Memory B cell (primary cell): ENCODE measurements around the gene RAB5A.
"Not testable (repeated sequence)": the region's sequence is repeated elsewhere in the genome, so short reads cannot be mapped to it uniquely, and the experiment has no call there.

Source experiments
- ATAC-seq: fragments of 150-1000 bp; cut with Tn5 transposase; 2 replicates; pipeline ENCODE4 v1.10.0; 2021; ENCODE audit warnings: low read depth, mild to moderate bottlenecking, moderate library complexity
- DNase-seq, 2 donors: peaks; one replicate each; pipeline ENCODE4 v3.0.0; 2022; ENCODE audit warnings: low spot score in 2 of 2
- H3K27ac Mint-ChIP-seq: one replicate; pipeline ENCODE4 v1.8.0; 2022; ENCODE audit warnings: mild to moderate bottlenecking, moderate library complexity, mixed read lengths
- H3K27me3 Mint-ChIP-seq: one replicate; pipeline ENCODE4 v1.8.0; 2022; ENCODE audit warnings: mixed read lengths
- H3K36me3 Mint-ChIP-seq: one replicate; pipeline ENCODE4 v1.8.0; 2022; ENCODE audit warnings: mild to moderate bottlenecking, mixed read lengths
- H3K4me1 Mint-ChIP-seq: one replicate; pipeline ENCODE4 v1.8.0; 2022; ENCODE audit warnings: mixed read lengths
- H3K4me3 Mint-ChIP-seq: one replicate; pipeline ENCODE4 v1.8.0; 2022; ENCODE audit warnings: mild to moderate bottlenecking, moderate library complexity, mixed read lengths
- H3K9me3 Mint-ChIP-seq: one replicate; pipeline ENCODE4 v1.8.0; 2022; ENCODE audit warnings: mixed read lengths

RAB5A gene, protein sequence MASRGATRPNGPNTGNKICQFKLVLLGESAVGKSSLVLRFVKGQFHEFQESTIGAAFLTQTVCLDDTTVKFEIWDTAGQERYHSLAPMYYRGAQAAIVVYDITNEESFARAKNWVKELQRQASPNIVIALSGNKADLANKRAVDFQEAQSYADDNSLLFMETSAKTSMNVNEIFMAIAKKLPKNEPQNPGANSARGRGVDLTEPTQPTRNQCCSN

DNA sequence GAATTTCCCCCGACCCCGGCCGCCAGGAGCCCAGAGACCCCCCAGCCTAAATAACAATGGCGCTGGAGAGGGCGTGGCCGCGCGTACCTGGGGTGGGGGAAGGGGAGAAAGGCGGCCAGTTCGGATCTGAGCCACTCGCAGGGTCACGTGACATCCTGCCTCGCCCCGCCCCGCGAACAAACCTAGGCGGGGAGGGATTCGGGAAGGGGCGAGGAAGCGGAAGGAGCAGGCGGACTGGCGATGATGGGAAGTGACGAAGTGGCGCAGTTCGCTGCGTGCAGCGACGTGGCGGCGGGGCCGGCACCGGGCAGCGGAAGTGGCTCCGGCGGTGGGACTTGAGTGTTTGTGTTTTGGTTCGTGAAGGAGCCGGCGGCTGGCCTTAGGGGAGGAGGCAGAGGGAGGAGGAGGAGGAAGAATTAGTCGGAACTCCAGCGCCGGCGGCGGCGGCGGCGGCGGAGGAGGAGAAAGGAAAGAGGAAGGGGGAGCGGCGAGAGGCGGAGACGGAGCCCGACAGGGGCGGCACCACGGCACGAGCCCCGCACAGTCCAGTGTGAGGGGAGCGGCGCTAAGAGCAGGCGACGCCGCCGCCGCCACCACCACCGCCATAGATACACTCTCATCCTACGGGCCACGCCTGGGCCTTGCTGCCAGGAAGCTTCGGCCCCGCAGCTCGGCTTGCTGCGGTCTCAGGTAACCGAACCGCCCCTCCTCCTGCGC lies at the start of gene RAB5A:
Gene RAB5A (plus strand): TSS at position 266 of the 717 bp plus-strand sequence. CDS start 3,802 bp downstream, outside the sequence.
- ATAC-seq (peak; percentile 80), DNase-seq (peak; percentile 90 to 94)
- H3K9me3 Mint-ChIP-seq, result peaks cover 1% of the 10 kb centered on the region
- peaks cover 7% of the 10 kb centered on the region for H3K36me3 Mint-ChIP-seq
- H3K4me3 Mint-ChIP-seq, result peak within 1 kb of the TSS; percentile 99
- H3K27me3 Mint-ChIP-seq, result no peaks in the 10 kb centered on the region
- H3K27ac Mint-ChIP-seq, result peak within 1 kb of the TSS; percentile 97
- peaks cover 20% of the 10 kb centered on the region for H3K4me1 Mint-ChIP-seq

DNA sequence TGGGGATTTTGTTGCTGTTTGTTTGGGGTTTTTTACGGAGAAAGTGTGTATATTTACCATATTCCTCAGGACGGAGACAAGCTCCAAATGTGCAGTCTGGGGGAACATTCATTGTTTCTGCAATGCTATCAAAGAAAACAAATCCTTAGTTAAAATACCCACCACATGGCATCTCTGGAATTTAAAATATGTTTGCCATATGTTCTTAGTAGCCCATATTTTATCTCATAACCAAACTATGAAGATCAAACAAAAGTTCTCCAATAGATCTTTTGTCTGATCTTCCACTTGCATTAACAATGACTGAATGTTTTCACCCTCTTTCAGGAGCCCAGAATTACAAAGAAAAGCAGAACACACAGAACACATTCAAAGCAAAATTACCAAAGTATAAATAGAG lies 48.2 kb upstream of the RAB5A start:
- Mint-ChIP-seq H3K9me3 (no peaks in the 10 kb centered on the region), H3K4me3 (no peak overlapping the region), H3K36me3 (no peaks in the 10 kb centered on the region), H3K4me1 (peaks cover 2% of the 10 kb centered on the region), H3K27me3 (no peaks in the 10 kb centered on the region), H3K27ac (no peak overlapping the region)
- no peak for DNase-seq
- ATAC-seq, result no peak

DNA sequence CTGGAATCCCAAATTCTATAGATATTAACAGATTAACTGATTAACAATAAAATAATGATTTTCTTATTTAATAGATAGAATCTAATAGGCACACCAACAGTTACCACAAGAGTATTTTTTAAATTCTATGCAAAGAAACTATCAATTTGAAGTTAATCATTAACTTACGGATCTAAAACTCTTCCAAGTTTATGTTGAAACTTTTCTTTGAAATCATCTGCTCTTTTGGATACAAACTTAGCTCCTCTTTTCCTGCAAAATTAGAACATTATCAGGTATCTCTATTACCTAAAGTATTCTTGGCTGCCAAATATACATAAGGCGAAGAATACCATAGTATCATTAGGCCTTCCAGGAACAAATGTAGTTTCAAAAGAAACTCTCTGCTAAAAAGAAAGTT lies 47.6 kb upstream of the RAB5A start:
- DNase-seq (no peak), ATAC-seq (no peak)
- Mint-ChIP-seq H3K27ac (no peak overlapping the region), H3K4me1 (peaks cover 2% of the 10 kb centered on the region), H3K9me3 (no peaks in the 10 kb centered on the region), H3K4me3 (no peak overlapping the region), H3K27me3 (no peaks in the 10 kb centered on the region), H3K36me3 (no peaks in the 10 kb centered on the region)

DNA sequence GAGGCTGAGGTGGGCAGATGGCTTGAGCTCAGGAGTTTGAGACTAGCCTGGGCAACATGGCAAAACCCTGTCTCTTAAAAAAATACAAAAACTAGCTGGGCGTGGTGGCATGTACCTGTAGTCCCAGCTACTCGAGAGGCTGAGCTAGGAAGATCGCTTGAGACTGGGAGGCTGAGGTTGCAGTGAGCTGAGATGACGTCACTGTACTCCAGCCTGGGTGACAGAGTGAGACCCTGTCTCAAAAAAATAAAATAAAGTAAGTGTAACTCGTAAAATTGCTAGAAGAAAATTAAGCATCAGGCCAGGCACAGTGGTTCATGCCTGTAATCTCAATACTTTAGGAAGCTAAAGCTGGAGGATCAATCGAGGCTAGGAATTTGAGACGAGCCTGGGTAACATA lies 47.1 kb upstream of the RAB5A start:
- not testable (repeated sequence) for H3K27me3 Mint-ChIP-seq, DNase-seq, H3K27ac Mint-ChIP-seq, H3K4me1 Mint-ChIP-seq, H3K4me3 Mint-ChIP-seq, H3K36me3 Mint-ChIP-seq, ATAC-seq, H3K9me3 Mint-ChIP-seq

DNA sequence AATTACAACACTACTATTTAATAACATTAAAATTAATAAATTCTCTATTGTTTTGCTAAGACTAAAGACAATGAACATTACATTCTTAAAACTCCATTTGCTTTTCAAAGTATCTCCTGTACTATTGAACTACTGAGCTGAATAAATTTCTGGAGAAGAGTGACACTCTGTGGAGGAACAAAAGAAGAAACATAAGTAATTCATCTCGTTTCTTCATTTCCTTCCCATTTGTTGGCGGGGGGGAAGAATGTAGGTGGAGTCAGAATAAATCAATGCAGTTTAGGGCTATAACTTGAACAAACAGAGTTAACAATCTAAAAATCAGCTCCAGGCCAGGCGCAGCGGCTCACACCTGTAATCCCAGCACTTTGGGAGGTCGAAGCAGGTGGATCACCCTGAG lies 45.6 kb upstream of the RAB5A start:
- Mint-ChIP-seq H3K4me1 (peaks cover 2% of the 10 kb centered on the region), H3K36me3 (no peaks in the 10 kb centered on the region), H3K27me3 (no peaks in the 10 kb centered on the region), H3K9me3 (no peaks in the 10 kb centered on the region), H3K4me3 (no peak overlapping the region), H3K27ac (no peak overlapping the region)
- ATAC-seq (no peak), DNase-seq (no peak)

DNA sequence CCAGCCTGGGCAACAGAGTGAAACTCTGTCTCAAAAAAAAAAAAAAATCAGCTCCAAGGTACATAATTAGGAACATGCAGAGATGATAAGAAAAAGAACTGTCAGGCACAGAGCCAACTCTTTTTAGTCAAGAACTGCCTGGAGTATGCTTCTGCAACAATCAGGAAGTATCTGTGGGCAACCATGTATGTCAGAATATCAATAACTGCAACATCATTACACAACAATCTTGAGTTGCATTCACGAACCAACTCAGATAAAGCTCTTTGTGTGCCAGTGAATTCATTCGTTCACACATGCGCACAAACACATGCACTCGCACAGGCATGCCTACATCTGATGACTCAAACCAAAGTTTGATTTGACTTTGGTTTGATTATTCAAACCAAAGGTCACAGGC lies 45.0 kb upstream of the RAB5A start:
- peaks cover 2% of the 10 kb centered on the region for H3K4me1 Mint-ChIP-seq
- no peaks in the 10 kb centered on the region for H3K9me3 Mint-ChIP-seq
- ATAC-seq, result no peak
- no peak overlapping the region for H3K27ac Mint-ChIP-seq
- no peak overlapping the region for H3K4me3 Mint-ChIP-seq
- DNase-seq, result no peak
- H3K27me3 Mint-ChIP-seq, result no peaks in the 10 kb centered on the region
- H3K36me3 Mint-ChIP-seq, result no peaks in the 10 kb centered on the region

DNA sequence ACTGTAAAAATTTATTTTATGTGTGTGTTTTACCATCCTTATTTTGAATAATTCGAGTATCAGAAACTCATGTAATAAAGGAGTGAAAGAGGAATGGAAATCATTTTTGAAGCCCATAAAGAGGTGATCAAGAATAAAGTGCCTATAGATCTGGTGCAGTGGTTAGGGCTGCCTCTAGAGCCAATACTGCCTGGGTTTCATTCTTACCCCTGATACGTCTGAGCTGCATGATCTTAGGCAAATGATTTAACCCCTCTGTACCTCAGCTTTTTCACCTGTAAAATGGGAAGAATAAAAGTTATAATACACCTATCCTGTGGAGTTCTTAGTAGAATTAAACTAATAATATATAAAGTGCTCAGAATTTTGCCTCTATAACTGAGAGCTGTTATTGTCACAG lies 43.2 kb upstream of the RAB5A start:
- H3K4me1 Mint-ChIP-seq, result peaks cover 2% of the 10 kb centered on the region
- ATAC-seq, result no peak
- H3K27me3 Mint-ChIP-seq, result no peaks in the 10 kb centered on the region
- peaks cover 1% of the 10 kb centered on the region for H3K9me3 Mint-ChIP-seq
- no peak overlapping the region for H3K4me3 Mint-ChIP-seq
- no peak for DNase-seq
- no peak overlapping the region for H3K27ac Mint-ChIP-seq
- no peaks in the 10 kb centered on the region for H3K36me3 Mint-ChIP-seq

DNA sequence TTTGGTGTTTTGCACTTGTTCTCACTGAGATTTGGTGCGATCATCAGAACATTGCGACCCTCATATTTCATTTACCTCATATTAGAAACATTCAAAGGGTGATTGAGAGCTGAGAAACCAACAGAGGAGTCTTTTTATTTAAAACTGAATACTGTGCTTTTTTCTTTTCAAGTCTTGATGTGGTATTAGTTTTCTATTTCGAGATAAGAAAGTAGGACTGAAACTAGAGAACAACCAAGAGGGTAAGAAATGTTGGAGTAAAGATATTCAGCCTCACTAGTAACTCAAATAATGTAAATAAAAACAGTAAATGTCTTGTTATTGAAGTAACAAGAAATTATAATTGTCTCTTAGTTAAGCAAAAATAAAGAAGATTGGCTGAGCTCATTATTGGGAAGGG lies 39.4 kb upstream of the RAB5A start:
- H3K9me3 Mint-ChIP-seq, result peaks cover 8% of the 10 kb centered on the region
- no peak overlapping the region for H3K4me3 Mint-ChIP-seq
- H3K36me3 Mint-ChIP-seq, result peaks cover 4% of the 10 kb centered on the region
- no peak for DNase-seq
- no peaks in the 10 kb centered on the region for H3K4me1 Mint-ChIP-seq
- H3K27me3 Mint-ChIP-seq, result no peaks in the 10 kb centered on the region
- ATAC-seq, result no peak
- H3K27ac Mint-ChIP-seq, result no peak overlapping the region

DNA sequence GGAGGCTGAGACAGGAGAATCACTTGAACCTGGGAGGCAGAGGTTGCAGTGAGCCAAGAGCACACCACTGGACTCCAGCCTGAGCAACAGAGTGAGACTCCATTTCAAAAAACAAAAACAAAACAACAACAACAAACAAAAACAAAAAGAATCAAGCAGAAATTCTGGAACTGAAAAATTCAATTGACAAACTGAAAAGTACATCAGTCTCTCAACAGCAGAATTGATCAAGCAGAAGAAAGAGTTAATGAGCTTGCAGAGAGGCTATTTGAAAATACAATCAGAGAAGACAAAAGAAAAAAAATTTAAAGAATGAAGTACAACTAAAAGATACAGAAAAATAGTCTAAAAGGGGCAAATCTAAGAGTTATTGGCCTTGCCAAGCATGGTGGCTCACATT lies 35.4 kb upstream of the RAB5A start:
- Mint-ChIP-seq H3K27me3 (no peaks in the 10 kb centered on the region), H3K4me1 (no peaks in the 10 kb centered on the region), H3K9me3 (peaks cover 12% of the 10 kb centered on the region), H3K27ac (no peak overlapping the region), H3K4me3 (no peak overlapping the region), H3K36me3 (peaks cover 6% of the 10 kb centered on the region)
- ATAC-seq (no peak), DNase-seq (no peak)

DNA sequence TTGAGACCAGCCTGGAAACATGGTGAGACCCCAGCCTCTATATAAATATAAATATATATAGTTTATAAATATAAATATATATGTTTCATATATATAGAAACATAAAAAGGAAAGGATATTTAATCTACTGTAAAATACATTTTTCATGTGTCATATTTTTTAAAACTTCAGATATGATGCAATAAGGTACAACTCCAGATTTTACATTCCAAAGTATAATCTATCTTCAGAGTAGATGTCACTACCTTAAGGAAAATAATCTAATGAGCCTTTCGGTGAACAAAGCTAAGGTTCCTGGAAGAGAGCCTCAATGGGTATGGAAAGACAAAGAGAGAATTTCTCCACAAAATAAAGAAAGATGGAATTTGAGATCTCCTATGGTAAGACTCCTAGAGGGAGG lies 29.7 kb upstream of the RAB5A start:
- peaks cover 4% of the 10 kb centered on the region for H3K9me3 Mint-ChIP-seq
- peaks cover 2% of the 10 kb centered on the region for H3K36me3 Mint-ChIP-seq
- DNase-seq (no peak), ATAC-seq (no peak)
- no peak overlapping the region for H3K27ac Mint-ChIP-seq
- H3K4me3 Mint-ChIP-seq, result no peak overlapping the region
- H3K27me3 Mint-ChIP-seq, result no peaks in the 10 kb centered on the region
- no peaks in the 10 kb centered on the region for H3K4me1 Mint-ChIP-seq

DNA sequence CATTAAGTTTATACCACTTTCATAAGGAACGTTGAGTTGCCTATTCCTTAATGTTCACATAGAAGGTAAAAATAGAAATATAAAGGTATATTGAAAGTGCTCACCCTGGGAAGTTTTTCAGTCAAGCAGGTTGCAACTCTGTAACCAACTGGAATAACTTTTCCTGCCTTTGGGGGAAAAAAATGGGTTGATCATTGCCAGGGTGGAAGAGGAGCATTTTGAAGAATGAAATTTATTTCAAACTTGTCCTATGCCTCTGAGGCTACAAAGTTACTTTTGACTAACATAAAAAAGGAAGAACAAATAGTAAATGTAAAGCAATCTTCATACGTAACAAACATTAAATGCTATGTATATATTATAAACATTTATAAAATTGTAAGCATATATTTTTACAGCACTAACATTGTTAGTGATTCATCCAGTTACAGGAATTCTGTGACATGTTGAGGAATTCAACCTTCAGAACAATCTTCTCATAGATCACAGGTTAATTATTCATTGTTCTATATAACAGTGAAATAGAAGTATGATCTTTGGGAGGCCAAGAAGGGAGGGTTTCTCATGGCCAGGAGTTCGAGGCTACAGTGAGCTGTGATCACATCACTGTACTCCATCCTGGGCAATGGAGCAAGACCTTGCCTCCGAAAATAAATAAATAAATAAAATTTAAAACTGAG lies 26.4 kb upstream of the RAB5A start:
- ATAC-seq (no peak), DNase-seq (no peak)
- H3K4me3 Mint-ChIP-seq, result no peak overlapping the region
- H3K9me3 Mint-ChIP-seq, result no peaks in the 10 kb centered on the region
- H3K36me3 Mint-ChIP-seq, result no peaks in the 10 kb centered on the region
- no peaks in the 10 kb centered on the region for H3K27me3 Mint-ChIP-seq
- no peaks in the 10 kb centered on the region for H3K4me1 Mint-ChIP-seq
- no peak overlapping the region for H3K27ac Mint-ChIP-seq

DNA sequence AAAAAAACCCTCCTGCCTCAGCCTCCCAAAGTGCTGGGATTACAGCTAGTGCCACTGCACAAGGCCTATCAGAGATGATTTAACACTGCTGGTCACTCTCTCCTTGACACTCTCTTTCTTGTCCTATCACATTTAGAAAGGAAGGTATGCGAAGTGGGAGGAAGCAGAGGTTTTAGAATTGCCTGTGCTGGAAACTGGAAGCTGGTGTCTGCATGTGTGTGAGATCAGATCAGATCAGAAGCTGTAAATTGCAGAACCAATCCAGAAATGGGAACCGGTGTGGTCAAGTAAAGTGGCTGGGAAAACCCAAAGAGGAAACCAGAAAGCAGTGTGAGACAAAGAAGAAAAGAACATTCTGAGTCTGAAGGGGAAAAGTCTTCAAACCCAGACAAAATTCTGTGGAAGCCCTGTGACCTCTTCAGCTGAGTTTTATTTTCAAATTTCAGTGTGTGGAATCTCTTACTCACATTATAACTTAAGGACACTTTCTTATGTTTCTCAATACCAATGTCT lies 15.7 kb upstream of the RAB5A start:
- Mint-ChIP-seq H3K36me3 (peaks cover 4% of the 10 kb centered on the region), H3K9me3 (peaks cover 1% of the 10 kb centered on the region), H3K4me3 (no peak overlapping the region), H3K4me1 (peaks cover 18% of the 10 kb centered on the region), H3K27me3 (peaks cover 6% of the 10 kb centered on the region), H3K27ac (no peak overlapping the region)
- DNase-seq, result peak in 1 of 2 donors; percentile 22
- ATAC-seq, result peak; percentile 95

DNA sequence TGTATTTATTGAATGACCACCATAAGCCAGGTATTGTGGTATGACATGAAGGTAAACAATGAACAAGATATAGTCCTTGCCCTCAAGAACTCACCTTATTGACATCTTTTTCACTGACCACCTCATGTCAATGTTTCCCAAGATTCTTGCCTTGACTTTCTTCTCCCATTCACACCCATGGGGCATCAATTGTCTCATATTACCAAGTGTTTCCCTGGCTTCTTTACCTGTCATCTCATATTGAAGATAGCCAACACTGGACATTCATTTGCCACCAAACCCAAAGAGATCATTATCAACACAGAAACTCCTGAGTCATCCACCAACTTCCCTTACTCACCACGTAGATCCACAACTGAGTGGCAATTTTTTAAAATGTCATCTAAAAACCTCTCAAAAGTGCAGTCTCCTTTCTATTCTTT lies 15.1 kb upstream of the RAB5A start:
- peak overlapping the region; percentile 4 for H3K27ac Mint-ChIP-seq
- peaks cover 1% of the 10 kb centered on the region for H3K9me3 Mint-ChIP-seq
- ATAC-seq (no peak), DNase-seq (no peak)
- H3K36me3 Mint-ChIP-seq, result peaks cover 4% of the 10 kb centered on the region
- H3K4me1 Mint-ChIP-seq, result peaks cover 18% of the 10 kb centered on the region
- peaks cover 6% of the 10 kb centered on the region for H3K27me3 Mint-ChIP-seq
- H3K4me3 Mint-ChIP-seq, result no peak overlapping the region

DNA sequence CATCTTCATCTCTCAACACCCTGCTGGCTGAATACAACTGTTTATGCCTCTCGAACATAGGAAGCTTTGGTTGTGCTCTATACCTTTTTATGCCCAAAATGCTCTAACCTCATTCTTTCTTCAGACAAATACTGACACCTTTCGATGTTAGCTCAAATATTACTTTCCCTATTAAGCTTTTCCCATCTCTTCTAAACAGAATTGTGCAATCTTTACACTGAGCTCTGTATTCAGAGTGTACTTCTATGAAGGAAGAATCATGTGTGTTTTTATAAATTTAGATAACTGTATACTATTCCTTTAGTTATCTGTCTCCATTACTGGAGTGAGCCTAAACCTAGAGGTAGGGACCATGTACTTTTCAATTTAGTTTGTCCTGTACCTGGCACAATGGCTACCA lies 14.5 kb upstream of the RAB5A start:
- peaks cover 18% of the 10 kb centered on the region for H3K4me1 Mint-ChIP-seq
- H3K4me3 Mint-ChIP-seq, result no peak overlapping the region
- peaks cover 4% of the 10 kb centered on the region for H3K27me3 Mint-ChIP-seq
- H3K27ac Mint-ChIP-seq, result peak overlapping the region; percentile 4
- ATAC-seq, result no peak
- no peak for DNase-seq
- peaks cover 4% of the 10 kb centered on the region for H3K36me3 Mint-ChIP-seq
- peaks cover 1% of the 10 kb centered on the region for H3K9me3 Mint-ChIP-seq
